Measurements from ENCODE around the gene CARM1.

DNA sequence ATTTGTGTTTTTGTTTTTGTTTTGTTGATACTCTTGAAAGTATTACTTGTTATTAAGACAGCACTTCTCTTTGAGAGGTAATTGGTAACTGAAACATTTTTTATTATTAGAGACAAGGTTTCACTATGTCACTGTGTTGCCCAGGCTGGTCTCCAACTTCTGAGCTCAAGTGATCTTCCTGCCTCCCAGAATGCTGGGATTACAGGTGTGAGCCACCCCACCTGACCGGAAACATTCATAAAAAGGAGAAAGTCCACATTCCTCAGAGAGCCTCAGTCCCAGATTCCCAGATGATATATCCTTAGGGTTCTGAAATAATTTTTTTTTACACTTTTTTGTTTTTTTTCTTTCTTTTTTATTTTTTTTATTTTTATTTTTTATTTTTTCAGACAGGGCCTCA lies 2.7 kb downstream of the CARM1 start:
- TF ChIP-seq, protein P1, sequence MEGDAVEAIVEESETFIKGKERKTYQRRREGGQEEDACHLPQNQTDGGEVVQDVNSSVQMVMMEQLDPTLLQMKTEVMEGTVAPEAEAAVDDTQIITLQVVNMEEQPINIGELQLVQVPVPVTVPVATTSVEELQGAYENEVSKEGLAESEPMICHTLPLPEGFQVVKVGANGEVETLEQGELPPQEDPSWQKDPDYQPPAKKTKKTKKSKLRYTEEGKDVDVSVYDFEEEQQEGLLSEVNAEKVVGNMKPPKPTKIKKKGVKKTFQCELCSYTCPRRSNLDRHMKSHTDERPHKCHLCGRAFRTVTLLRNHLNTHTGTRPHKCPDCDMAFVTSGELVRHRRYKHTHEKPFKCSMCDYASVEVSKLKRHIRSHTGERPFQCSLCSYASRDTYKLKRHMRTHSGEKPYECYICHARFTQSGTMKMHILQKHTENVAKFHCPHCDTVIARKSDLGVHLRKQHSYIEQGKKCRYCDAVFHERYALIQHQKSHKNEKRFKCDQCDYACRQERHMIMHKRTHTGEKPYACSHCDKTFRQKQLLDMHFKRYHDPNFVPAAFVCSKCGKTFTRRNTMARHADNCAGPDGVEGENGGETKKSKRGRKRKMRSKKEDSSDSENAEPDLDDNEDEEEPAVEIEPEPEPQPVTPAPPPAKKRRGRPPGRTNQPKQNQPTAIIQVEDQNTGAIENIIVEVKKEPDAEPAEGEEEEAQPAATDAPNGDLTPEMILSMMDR (IDR thresholded peaks at IDR 0.05 in 2 of 3, conservative IDR thresholded peaks at IDR 0.05 in 1 of 3; ENCODE audit: borderline replicate concordance in 1 of 3, insufficient read depth in 1 of 3, low read depth in 2 of 3, low read length in 2 of 3), result no peak
- TF ChIP-seq EZH2phosphoT487 (IDR thresholded peaks at IDR 0.05; ENCODE audit: borderline replicate concordance), result no peak
- no peak for TF ChIP-seq POLR2AphosphoS5 (IDR thresholded peaks at IDR 0.05; ENCODE audit: low read depth, low read length)
- no peak for TF ChIP-seq REST (IDR thresholded peaks at IDR 0.05; ENCODE audit: low read depth)
- TF ChIP-seq POLR2A (IDR thresholded peaks at IDR 0.05; ENCODE audit: borderline replicate concordance, extremely low read depth, insufficient read depth, insufficient read length), result no peak
- TF ChIP-seq RAD21 (IDR thresholded peaks at IDR 0.05; ENCODE audit: low read depth), result no peak
- TF ChIP-seq TCF7L2 (IDR thresholded peaks at IDR 0.05; ENCODE audit: borderline replicate concordance, extremely low read depth, insufficient read depth, insufficient read length), result no peak
- TF ChIP-seq EZH2 (IDR thresholded peaks at IDR 0.05), result no peak
- no peak for TF ChIP-seq CBX3 (IDR thresholded peaks at IDR 0.05; ENCODE audit: low read depth)
- no peak for TF ChIP-seq EGR1 (IDR thresholded peaks at IDR 0.05; ENCODE audit: low read depth)
- TF ChIP-seq ATF3 (IDR thresholded peaks at IDR 0.05), result no peak
